Common myeloid progenitor, CD34-positive (primary cell): Measurements from ENCODE around the gene C12orf76.

ENCODE experiments used
- CTCF ChIA-PET: fragments of 350-600 bp; sonication (Branson Sonifier 250); formaldehyde crosslinking; loops from one replicate; lab custom pipeline; 2021; ENCODE audit warnings: antibody characterized with exemption; lab: Charles Lee
- POLR2A ChIA-PET: fragments of 350-600 bp; sonication (Branson Sonifier 250); formaldehyde crosslinking; loops from one replicate; lab custom pipeline; 2021; ENCODE audit warnings: antibody characterized with exemption; lab: Charles Lee
- DNase-seq, 3 donors: peaks; one replicate each; pipeline versions ENCODE4 v3.0.0 to v3.0.0-alpha.2; 2013
- H3K27ac ChIP-seq, 2 experiments: 1 replicate in 1 of 2; 2 replicates in 1 of 2; pipeline ENCODE4 v1.7.0; 2013; ENCODE audit warnings: inconsistent platforms in 2 of 2, low read length in 2 of 2, mild to moderate bottlenecking in 2 of 2, low read depth in 1 of 2, moderate library complexity in 1 of 2; ENCODE audit not compliant: severe bottlenecking in 2 of 2, insufficient read depth in 1 of 2, poor library complexity in 1 of 2
- H3K27me3 ChIP-seq, 5 experiments: replicated peaks in 2 of 5; 1 replicate in 3 of 5; 2 replicates in 2 of 5; pipeline versions ENCODE4 v1.6.1 to v1.7.0; 2013; ENCODE audit warnings: low read length in 4 of 5, mild to moderate bottlenecking in 2 of 5, moderate library complexity in 2 of 5, inconsistent platforms in 1 of 5; ENCODE audit not compliant: insufficient read depth in 5 of 5, control insufficient read depth in 4 of 5
- H3K36me3 ChIP-seq, 4 experiments: 1 replicate in 2 of 4; 2 replicates in 2 of 4; pipeline versions ENCODE4 v1.6.1 to v1.7.0; 2013; ENCODE audit warnings: low read length in 3 of 4, control low read depth in 1 of 4, mild to moderate bottlenecking in 1 of 4; ENCODE audit not compliant: control insufficient read depth in 4 of 4, insufficient read depth in 4 of 4
- H3K4me1 ChIP-seq, 4 experiments: 1 replicate in 3 of 4; 2 replicates in 1 of 4; pipeline versions ENCODE4 v1.6.1 to v1.7.1; 2013; ENCODE audit warnings: low read length in 3 of 4, mild to moderate bottlenecking in 3 of 4, control low read depth in 1 of 4, inconsistent platforms in 1 of 4, moderate library complexity in 1 of 4; ENCODE audit not compliant: control insufficient read depth in 4 of 4, insufficient read depth in 4 of 4; ENCODE audit errors: control extremely low read depth in 1 of 4
- H3K4me3 ChIP-seq, 7 experiments: 1 replicate in 4 of 7; 2 replicates in 3 of 7; pipeline versions ENCODE4 v1.5.1 to v1.7.0; 2013; ENCODE audit warnings: mild to moderate bottlenecking in 7 of 7, low read length in 6 of 7, moderate library complexity in 6 of 7, inconsistent platforms in 2 of 7, low read depth in 2 of 7, control low read depth in 1 of 7; ENCODE audit not compliant: insufficient read depth in 4 of 7, control insufficient read depth in 1 of 7; ENCODE audit errors: extremely low read depth in 1 of 7
- H3K9me3 ChIP-seq, 5 experiments: 1 replicate in 4 of 5; 2 replicates in 1 of 5; pipeline versions ENCODE4 v1.6.1 to v1.7.1; 2013; ENCODE audit warnings: low read length in 4 of 5, mild to moderate bottlenecking in 2 of 5, inconsistent platforms in 1 of 5, low read depth in 1 of 5, moderate library complexity in 1 of 5; ENCODE audit not compliant: control insufficient read depth in 4 of 5, insufficient read depth in 2 of 5; ENCODE audit errors: control extremely low read depth in 1 of 5
- WGBS: methylation state at CpG from one replicate; pipeline ENCODE4 v1.1.5; 2013; ENCODE audit not compliant: insufficient coverage; 5-methylcytosine and 5-hydroxymethylcytosine counted together

C12orf76 gene

DNA sequence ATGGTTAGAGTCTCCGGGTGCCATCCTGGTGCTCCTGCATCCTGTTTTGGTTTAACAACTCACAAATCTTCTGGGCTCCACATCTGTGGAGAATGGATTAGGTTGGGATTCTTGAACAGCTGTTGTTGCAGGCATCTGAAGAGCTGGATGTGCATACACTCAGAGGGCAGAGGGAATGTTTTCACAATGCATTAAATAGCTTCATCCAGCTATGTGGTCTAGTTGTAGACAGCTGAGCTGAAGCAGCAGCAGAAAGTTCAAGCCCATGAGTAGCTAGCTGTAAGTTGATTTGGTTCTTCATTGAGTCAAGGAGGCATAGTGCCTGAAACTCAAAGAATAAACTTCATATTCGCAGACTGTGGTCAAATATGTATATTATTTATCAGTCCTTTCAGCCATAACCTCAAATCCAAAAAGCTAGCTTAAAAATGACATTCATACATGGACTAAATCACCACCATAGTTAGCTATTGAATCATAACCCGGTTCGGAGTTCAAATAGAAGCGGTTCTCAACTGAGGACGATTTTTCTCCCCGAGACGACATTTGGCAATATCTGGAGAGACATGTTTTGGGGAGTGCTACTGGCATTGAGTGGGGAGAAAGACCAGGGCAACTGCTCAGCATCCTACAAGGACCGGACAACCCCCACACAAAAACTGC is 50.0 kb downstream of the C12orf76 start:
- Histone ChIP-seq H3K36me3 (peaks cover 0 to 10% (median 0%) of the 10 kb centered on the region in 4 experiments), H3K27ac (peak overlapping the region; percentile 97 to 99), H3K4me3 (peak overlapping the region; percentile 59 to 93 (median 82)), H3K27me3 (no peaks in the 10 kb centered on the region), H3K4me1 (peaks cover 40 to 64% (median 51%) of the 10 kb centered on the region in 4 experiments), H3K9me3 (no peaks in the 10 kb centered on the region)
- CTCF ChIA-PET = interaction anchor here (0.6 to 1.6 kb wide), 7 partner anchors 8 to 49 kb away, joined by 3 to 4 read pairs (median 3); no protein-coding TSS in a partner anchor
- 68% methylated on average over 6 of the region's 9 CpGs for WGBS
- DNase-seq = no peak
- POLR2A ChIA-PET = interaction anchor here (0.6 kb wide), 1 partner anchor 298 kb away, joined by 3 read pairs; no protein-coding TSS in a partner anchor

- no peak overlapping the region for H3K27ac ChIP-seq
- no peak overlapping the region for H3K4me3 ChIP-seq
- peaks cover 0 to 4% (median 1%) of the 10 kb centered on the region in 4 experiments for H3K36me3 ChIP-seq
- no peaks in the 10 kb centered on the region for H3K9me3 ChIP-seq
- CTCF ChIA-PET = interaction anchor here (0.9 to 1.5 kb wide), 3 partner anchors 9 to 31 kb away, joined by 3 to 4 read pairs (median 3); no protein-coding TSS in a partner anchor
- no peaks in the 10 kb centered on the region for H3K27me3 ChIP-seq
- POLR2A ChIA-PET = no interaction called here
- peaks cover 42 to 62% (median 51%) of the 10 kb centered on the region in 4 experiments for H3K4me1 ChIP-seq
- WGBS = 78% methylated on average over 3 of the region's 4 CpGs
- no peak for DNase-seq
Measured at GRCh38 chr12:109997393-109997792, 50.9 kb downstream of the C12orf76 start.

- DNase-seq = no peak
- ChIA-PET POLR2A (no interaction called here), CTCF (no interaction called here)
- H3K4me1 ChIP-seq = peaks cover 38 to 60% (median 48%) of the 10 kb centered on the region in 4 experiments
- H3K4me3 ChIP-seq = peak overlapping the region; percentile 64 to 93 (median 81)
- H3K27me3 ChIP-seq = no peaks in the 10 kb centered on the region
- peak overlapping the region; percentile 4 to 89 for H3K27ac ChIP-seq
- no peaks in the 10 kb centered on the region for H3K9me3 ChIP-seq
- WGBS = no CpG with 5 or more reads among the region's 2 CpGs
- peaks cover 3 to 10% (median 6%) of the 10 kb centered on the region in 4 experiments for H3K36me3 ChIP-seq
Measured at GRCh38 chr12:109996483-109996853, 51.9 kb downstream of the C12orf76 start.

GRCh38 chr12:109995686-109996482 is 52.4 kb downstream of the C12orf76 start, which contains the start of gene GIT2:
Gene GIT2, minus strand, starts transcription at chr12:109996368. Its CDS starts 144 bp downstream, at chr12:109996224.
- Histone ChIP-seq H3K4me3 (peak within 1 kb of the TSS; percentile 64 to 93 (median 81)), H3K9me3 (no peaks in the 10 kb centered on the region), H3K27ac (peak within 1 kb of the TSS; percentile 56 to 89), H3K27me3 (no peaks in the 10 kb centered on the region), H3K4me1 (peaks cover 38 to 60% (median 46%) of the 10 kb centered on the region in 4 experiments), H3K36me3 (peaks cover 4 to 15% (median 8%) of the 10 kb centered on the region in 4 experiments)
- under 1% methylated on average over 44 of the region's 65 CpGs for WGBS
- ChIA-PET POLR2A (no interaction called here), CTCF (interaction anchor here (0.9 to 1.8 kb wide), 2 partner anchors 13 to 191 kb away, joined by 3 to 6 read pairs; no protein-coding TSS in a partner anchor)
- peak; percentile 93 to 96 (median 96) for DNase-seq

DNA sequence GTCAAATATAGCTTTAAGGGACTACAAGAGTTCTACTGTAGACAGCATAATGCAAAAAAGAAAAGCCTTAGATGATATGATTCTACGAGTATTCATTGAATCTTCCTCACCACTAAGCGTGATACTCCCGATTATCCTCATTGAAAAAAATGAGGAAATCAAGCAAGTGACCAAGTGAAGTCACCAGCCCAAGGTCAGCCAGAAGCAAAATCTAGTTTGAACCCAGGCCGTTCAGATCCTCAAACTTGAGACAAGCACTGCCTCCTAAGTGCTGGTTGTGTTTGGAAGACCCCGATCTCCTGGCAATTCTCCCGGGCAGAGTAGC is 53.0 kb downstream of the C12orf76 start:
- POLR2A ChIA-PET = no interaction called here
- CTCF ChIA-PET = interaction anchor here (0.9 to 1.8 kb wide), 3 partner anchors 11 to 191 kb away, joined by 3 to 6 read pairs (median 5); no protein-coding TSS in a partner anchor
- Histone ChIP-seq H3K27me3 (no peaks in the 10 kb centered on the region), H3K9me3 (no peaks in the 10 kb centered on the region), H3K4me1 (peaks cover 34 to 57% (median 44%) of the 10 kb centered on the region in 4 experiments), H3K27ac (peak overlapping the region; percentile 56 to 89), H3K36me3 (peaks cover 7 to 20% (median 13%) of the 10 kb centered on the region in 4 experiments), H3K4me3 (peak overlapping the region; percentile 64 to 93 (median 81))
- 0% methylated on average over 3 of the region's 6 CpGs for WGBS
- no peak for DNase-seq

- DNase-seq = peak; percentile 33 to 75 (median 61)
- no CpG with 5 or more reads among the region's 6 CpGs for WGBS
- H3K4me1 ChIP-seq = peaks cover 28 to 52% (median 39%) of the 10 kb centered on the region in 4 experiments
Measured at GRCh38 chr12:109994401-109995175, 53.7 kb downstream of the C12orf76 start.

More at GRCh38 chr12:109994401-109995175, 53.7 kb downstream of the C12orf76 start:
- H3K36me3 ChIP-seq = peaks cover 10 to 26% (median 19%) of the 10 kb centered on the region in 4 experiments
- H3K4me3 ChIP-seq = peak overlapping the region in 6 of 7 experiments; percentile 64 to 93 (median 82)
- POLR2A ChIA-PET = interaction anchor here (0.5 kb wide), 1 partner anchor 18 kb away, joined by 3 read pairs; no protein-coding TSS in a partner anchor
- H3K27ac ChIP-seq = peak overlapping the region; percentile 56 to 89
- CTCF ChIA-PET = interaction anchor here (0.9 to 1.8 kb wide), 3 partner anchors 10 to 190 kb away, joined by 3 to 6 read pairs (median 5); no protein-coding TSS in a partner anchor
- no peaks in the 10 kb centered on the region for H3K9me3 ChIP-seq
- no peaks in the 10 kb centered on the region for H3K27me3 ChIP-seq
